Hepatocyte (in vitro differentiated cells): ENCODE data around the gene NELFA. TPM values are rescaled to one million over a fixed set of nuclear protein-coding genes. Genes with fewer than 3 reads are reported as not detected.

Experiments
- DNase-seq: peaks from one replicate; pipeline ENCODE4 v3.0.0-alpha.2; 2016; ENCODE audit warnings: low spot score
- H2AFZ ChIP-seq: fragments of 200-600 bp; sonication (generic); 2 replicates; pipeline ENCODE4 v1.6.0; 2016; ENCODE audit warnings: antibody characterized with exemption, mild to moderate bottlenecking
- H3K27ac ChIP-seq: fragments of 200-600 bp; sonication (generic); 2 replicates; pipeline ENCODE4 v1.5.1; 2016; ENCODE audit warnings: mild to moderate bottlenecking
- H3K27me3 ChIP-seq: fragments of 200-600 bp; sonication (generic); 2 replicates; pipeline ENCODE4 v1.6.1; 2016
- H3K36me3 ChIP-seq: fragments of 200-600 bp; sonication (generic); replicated peaks from 2 replicates; pipeline ENCODE4 v1.5.1; 2016; ENCODE audit warnings: low read depth; ENCODE audit not compliant: insufficient read depth
- H3K4me1 ChIP-seq: fragments of 200-600 bp; sonication (generic); 2 replicates; pipeline ENCODE4 v1.5.1; 2016; ENCODE audit warnings: mild to moderate bottlenecking, moderate library complexity; ENCODE audit not compliant: insufficient read depth
- H3K4me2 ChIP-seq: fragments of 200-600 bp; sonication (generic); 2 replicates; pipeline ENCODE4 v1.6.0; 2016
- H3K4me3 ChIP-seq: fragments of 200-600 bp; sonication (generic); 2 replicates; pipeline ENCODE4 v1.5.1; 2016; ENCODE audit warnings: mild to moderate bottlenecking
- H3K79me2 ChIP-seq: fragments of 200-600 bp; sonication (generic); 2 replicates; pipeline ENCODE4 v1.6.0; 2017; ENCODE audit warnings: mild to moderate bottlenecking
- H3K9me2 ChIP-seq: fragments of 200-600 bp; sonication (generic); replicated peaks from 2 replicates; pipeline ENCODE4 v1.6.0; 2017; ENCODE audit warnings: mild to moderate bottlenecking; ENCODE audit not compliant: insufficient read depth
- H3K9me3 ChIP-seq: fragments of 200-600 bp; sonication (generic); 2 replicates; pipeline ENCODE4 v1.5.1; 2016; ENCODE audit warnings: low read depth, mild to moderate bottlenecking
- H4K20me1 ChIP-seq: fragments of 200-600 bp; sonication (generic); 2 replicates; pipeline ENCODE4 v1.6.0; 2016; ENCODE audit warnings: mild to moderate bottlenecking; ENCODE audit not compliant: insufficient read depth, poor library complexity, severe bottlenecking
- CTCF ChIP-seq: fragments of 200-600 bp; sonication (generic); IDR thresholded peaks from 2 replicates; pipeline ENCODE4 v1.5.1; 2016; ENCODE audit warnings: antibody characterized with exemption, mild to moderate bottlenecking; ENCODE audit not compliant: poor library complexity
- EZH2 ChIP-seq: fragments of 200-600 bp; sonication (generic); IDR thresholded peaks from 2 replicates; pipeline ENCODE4 v1.6.1; 2016; ENCODE audit warnings: antibody characterized with exemption, mild to moderate bottlenecking, borderline replicate concordance
- EZH2phosphoT487 ChIP-seq: fragments of 200-600 bp; sonication (generic); IDR thresholded peaks from one replicate; pipeline ENCODE4 v1.6.1; 2018; ENCODE audit warnings: antibody characterized with exemption, mild to moderate bottlenecking, low read depth, moderate library complexity; ENCODE audit not compliant: unreplicated experiment, severe bottlenecking
- WGBS: methylation state at CpG from one replicate; pipeline ENCODE4 v1.1.6; 2016; ENCODE audit warnings: low lambda C conversion rate; ENCODE audit errors: missing lambda C conversion rate; 5-methylcytosine and 5-hydroxymethylcytosine counted together
- polyA plus RNA-seq: library from polyadenylated mRNA; unstranded; fragments of >200 nt; fragmentation: Nextera tagmentation; extraction: Ambion mirVana; gene quantifications from 2 replicates; pipeline ENCODE4 v1.2.1, GENCODE V29; 2016
- total RNA-seq: library from RNA; depleted of rRNA; stranded (reverse); fragments of >200 nt; gene quantifications from 2 replicates; pipeline ENCODE4 v1.2.3, GENCODE V29; 2014

Gene NELFA
- total and polyA plus RNA-seq, 2 experiments from 2014 or later = 21.4 to 46.2 TPM

DNA sequence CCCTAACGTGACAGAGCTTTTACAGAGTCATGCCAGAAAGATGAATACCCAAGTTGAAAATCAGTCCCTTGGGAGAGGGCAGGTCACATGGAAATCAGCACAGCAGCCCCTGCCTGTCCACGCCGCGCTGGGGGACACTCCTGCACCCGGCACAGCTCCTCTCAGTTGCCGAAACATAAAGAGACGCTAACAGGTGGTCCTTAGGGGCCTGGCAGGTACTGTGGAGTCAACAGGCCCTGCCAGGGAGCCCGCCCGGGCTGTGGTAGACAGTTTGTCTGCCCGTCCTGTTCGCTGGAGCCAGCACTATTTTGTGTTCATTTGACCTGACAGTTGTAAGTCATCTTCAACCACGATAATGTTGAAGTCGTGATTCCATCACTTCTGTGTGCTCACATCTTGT, 30.5 kb downstream of the NELFA start:
- Histone ChIP-seq H3K27me3 (no peaks in the 10 kb centered on the region), H3K27ac (no peak overlapping the region), H2AFZ (no peak overlapping the region), H3K9me3 (no peaks in the 10 kb centered on the region), H4K20me1 (no peaks in the 10 kb centered on the region), H3K4me2 (no peak overlapping the region), H3K4me3 (no peak overlapping the region), H3K79me2 (no peaks in the 10 kb centered on the region), H3K9me2 (no peaks in the 10 kb centered on the region), H3K36me3 (no peaks in the 10 kb centered on the region), H3K4me1 (no peaks in the 10 kb centered on the region)
- DNase-seq = no peak
- 97% methylated on average over 13 of the region's 13 CpGs for WGBS
- TF ChIP-seq EZH2phosphoT487 (no peak), EZH2 (no peak), CTCF (no peak)

DNA sequence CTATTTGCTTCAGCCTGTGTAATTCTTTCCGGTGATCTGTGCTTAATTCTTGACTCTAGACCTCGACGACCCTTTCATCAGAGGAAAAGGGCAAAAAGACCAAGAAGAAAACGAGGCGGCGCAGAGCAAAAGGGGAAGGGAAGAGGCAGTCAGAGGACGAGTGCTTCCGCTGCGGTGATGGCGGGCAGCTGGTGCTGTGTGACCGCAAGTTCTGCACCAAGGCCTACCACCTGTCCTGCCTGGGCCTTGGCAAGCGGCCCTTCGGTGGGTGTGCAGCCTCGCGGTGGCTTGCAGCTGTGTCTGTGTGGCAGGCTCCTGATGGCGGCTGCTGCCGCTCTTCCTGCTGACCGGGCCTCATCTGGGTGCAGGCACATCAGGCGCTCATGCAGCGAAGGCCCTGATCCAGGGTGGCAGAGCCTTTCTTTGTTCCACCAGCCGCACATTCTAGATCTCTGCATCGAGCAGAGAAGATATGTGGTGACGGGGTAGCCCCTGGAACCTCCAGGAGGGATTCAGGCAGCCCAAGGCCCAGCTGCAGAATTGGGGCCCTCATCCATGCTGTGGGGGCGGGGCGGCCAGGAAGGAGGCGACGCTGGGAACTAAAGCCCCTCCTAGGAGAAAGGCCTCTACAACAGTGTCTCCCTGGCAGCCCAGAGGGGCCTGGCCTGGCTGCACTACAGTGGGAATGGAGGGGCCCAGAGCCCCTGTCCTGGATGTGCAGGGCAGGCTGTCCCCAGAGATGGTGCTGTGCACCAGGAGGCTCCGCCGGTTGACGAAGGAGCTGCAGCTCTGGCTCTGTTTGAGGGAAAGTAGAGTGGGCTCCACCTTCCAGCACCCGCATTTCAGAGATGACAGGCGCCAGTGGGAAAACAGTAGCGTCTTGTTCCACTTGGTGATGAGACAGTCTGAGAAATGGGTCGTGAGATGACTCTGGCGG, 32.1 kb downstream of the NELFA start:
- Histone ChIP-seq H3K4me2 (no peak overlapping the region), H3K79me2 (no peaks in the 10 kb centered on the region), H3K36me3 (no peaks in the 10 kb centered on the region), H3K4me1 (peaks cover 5% of the 10 kb centered on the region), H3K27ac (no peak overlapping the region), H3K9me3 (no peaks in the 10 kb centered on the region), H4K20me1 (no peaks in the 10 kb centered on the region), H2AFZ (no peak overlapping the region), H3K27me3 (no peaks in the 10 kb centered on the region), H3K9me2 (no peaks in the 10 kb centered on the region), H3K4me3 (no peak overlapping the region)
- 98% methylated on average over 35 of the region's 35 CpGs for WGBS
- DNase-seq = no peak
- TF ChIP-seq EZH2phosphoT487 (no peak), CTCF (no peak), EZH2 (no peak)

GRCh38 chr4:1975880-1976279, 32.9 kb downstream of the NELFA start:
- H3K9me3 ChIP-seq = no peaks in the 10 kb centered on the region
- no peak for DNase-seq
- TF ChIP-seq CTCF (no peak), EZH2 (no peak), EZH2phosphoT487 (no peak)
- H4K20me1 ChIP-seq = no peaks in the 10 kb centered on the region
- no peak overlapping the region for H2AFZ ChIP-seq
- no peak overlapping the region for H3K4me3 ChIP-seq
- H3K27me3 ChIP-seq = no peaks in the 10 kb centered on the region
- no peaks in the 10 kb centered on the region for H3K79me2 ChIP-seq
- H3K36me3 ChIP-seq = no peaks in the 10 kb centered on the region
- H3K27ac ChIP-seq = no peak overlapping the region
- no peaks in the 10 kb centered on the region for H3K9me2 ChIP-seq
- 96% methylated on average over 11 of the region's 11 CpGs for WGBS
- peaks cover 5% of the 10 kb centered on the region for H3K4me1 ChIP-seq
- no peak overlapping the region for H3K4me2 ChIP-seq
